ENCODE results near the gene TTC7B.

TTC7B gene

DNA sequence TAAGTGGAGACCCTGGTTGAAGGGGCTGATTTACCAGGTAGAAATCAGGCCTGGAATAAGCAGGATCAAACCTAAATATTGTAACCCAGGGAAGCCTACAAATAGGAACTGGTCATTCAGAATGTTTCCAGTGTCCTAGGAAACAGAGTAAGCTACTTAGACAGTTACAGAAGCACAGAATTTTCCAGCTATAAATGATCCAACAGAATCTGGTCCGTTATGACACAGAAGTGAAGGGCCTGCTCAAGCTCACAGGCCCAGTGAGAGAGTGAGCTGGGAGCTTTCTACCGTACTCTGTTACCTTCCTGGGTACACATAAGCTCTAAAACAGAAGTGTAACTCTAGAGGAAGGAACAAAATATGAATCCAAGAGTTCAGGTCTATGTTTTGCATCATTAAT, 119.1 kb downstream of the TTC7B start:
- H3K36me3 ChIP-seq = no peaks in the 10 kb centered on the region
- H3K9me3 ChIP-seq = no peaks in the 10 kb centered on the region
- no peaks in the 10 kb centered on the region for H3K27me3 ChIP-seq
- TF ChIP-seq, protein P1, sequence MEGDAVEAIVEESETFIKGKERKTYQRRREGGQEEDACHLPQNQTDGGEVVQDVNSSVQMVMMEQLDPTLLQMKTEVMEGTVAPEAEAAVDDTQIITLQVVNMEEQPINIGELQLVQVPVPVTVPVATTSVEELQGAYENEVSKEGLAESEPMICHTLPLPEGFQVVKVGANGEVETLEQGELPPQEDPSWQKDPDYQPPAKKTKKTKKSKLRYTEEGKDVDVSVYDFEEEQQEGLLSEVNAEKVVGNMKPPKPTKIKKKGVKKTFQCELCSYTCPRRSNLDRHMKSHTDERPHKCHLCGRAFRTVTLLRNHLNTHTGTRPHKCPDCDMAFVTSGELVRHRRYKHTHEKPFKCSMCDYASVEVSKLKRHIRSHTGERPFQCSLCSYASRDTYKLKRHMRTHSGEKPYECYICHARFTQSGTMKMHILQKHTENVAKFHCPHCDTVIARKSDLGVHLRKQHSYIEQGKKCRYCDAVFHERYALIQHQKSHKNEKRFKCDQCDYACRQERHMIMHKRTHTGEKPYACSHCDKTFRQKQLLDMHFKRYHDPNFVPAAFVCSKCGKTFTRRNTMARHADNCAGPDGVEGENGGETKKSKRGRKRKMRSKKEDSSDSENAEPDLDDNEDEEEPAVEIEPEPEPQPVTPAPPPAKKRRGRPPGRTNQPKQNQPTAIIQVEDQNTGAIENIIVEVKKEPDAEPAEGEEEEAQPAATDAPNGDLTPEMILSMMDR (IDR thresholded peaks at IDR 0.05; ENCODE audit: low read depth, low read length) = no peak
- H3K4me1 ChIP-seq = peaks cover 38% of the 10 kb centered on the region
- H3K4me3 ChIP-seq (ENCODE audit: low read depth, low read length) = no peak overlapping the region
- DNase-seq = no peak

- Histone ChIP-seq H3K36me3 (no peaks in the 10 kb centered on the region), H3K4me1 (peaks cover 38% of the 10 kb centered on the region), H3K27me3 (no peaks in the 10 kb centered on the region), H3K9me3 (no peaks in the 10 kb centered on the region), H3K4me3 (ENCODE audit: low read depth, low read length) (no peak overlapping the region)
- no peak for DNase-seq
- TF ChIP-seq, protein P1 (IDR thresholded peaks at IDR 0.05; ENCODE audit: low read depth, low read length) = no peak
Measured at GRCh38 chr14:90696720-90697119, 119.5 kb downstream of the TTC7B start.

DNA sequence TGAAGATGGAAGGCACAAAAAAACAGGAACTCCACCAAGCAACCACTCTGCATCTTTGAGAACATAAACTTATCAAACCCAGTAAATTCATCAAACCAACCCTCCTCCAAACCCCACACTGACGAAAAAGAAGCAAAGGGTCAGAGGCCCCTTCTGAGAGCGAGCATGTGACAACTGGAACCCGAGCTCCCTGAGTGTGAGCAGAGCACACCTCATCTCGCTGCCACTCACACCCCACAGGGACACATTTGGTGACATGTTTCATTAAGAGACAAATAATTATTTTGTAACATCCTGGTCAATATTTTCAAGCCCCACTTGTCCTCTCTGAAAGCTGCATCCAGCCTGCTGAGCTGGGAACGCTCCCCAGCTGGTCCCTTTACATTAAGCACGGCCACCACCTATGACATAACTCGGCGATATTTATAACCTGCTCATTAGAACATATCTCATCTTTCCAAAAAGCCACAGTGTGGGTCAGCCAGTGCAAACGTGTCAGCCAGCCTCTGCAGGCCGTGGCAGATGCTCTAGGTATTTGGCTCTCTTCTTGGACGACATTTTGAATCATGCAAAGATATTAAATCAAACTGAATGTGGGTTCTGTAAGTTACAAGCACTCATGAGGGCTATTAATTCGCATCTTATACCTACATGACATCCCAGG, 120.1 kb downstream of the TTC7B start:
- no peaks in the 10 kb centered on the region for H3K36me3 ChIP-seq
- no peaks in the 10 kb centered on the region for H3K27me3 ChIP-seq
- H3K9me3 ChIP-seq = no peaks in the 10 kb centered on the region
- H3K4me1 ChIP-seq = peaks cover 38% of the 10 kb centered on the region
- no peak for DNase-seq
- TF ChIP-seq, protein P1 (IDR thresholded peaks at IDR 0.05; ENCODE audit: low read depth, low read length) = no peak
- H3K4me3 ChIP-seq (ENCODE audit: low read depth, low read length) = no peak overlapping the region

DNA sequence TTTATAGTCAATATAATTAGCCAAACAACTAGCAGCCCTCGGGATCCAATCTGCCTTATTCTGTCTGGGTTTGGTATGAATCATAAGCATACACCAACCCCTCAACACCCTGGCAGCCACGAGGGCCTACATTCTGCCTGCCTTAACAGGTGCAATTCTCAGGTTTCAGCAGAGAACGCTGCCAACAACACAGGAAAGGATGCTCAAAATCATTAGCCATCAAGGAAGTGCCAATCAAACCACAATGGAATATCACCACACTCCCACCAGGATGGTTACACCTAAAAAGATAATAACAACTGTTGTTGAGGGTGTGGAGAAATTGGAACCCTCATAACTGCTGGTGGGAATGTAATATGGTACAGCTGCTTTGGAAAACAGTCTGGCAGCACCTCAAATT, 122.8 kb downstream of the TTC7B start:
- TF ChIP-seq, protein P1 (IDR thresholded peaks at IDR 0.05; ENCODE audit: low read depth, low read length) = no peak
- no peaks in the 10 kb centered on the region for H3K27me3 ChIP-seq
- H3K4me1 ChIP-seq = peaks cover 25% of the 10 kb centered on the region
- H3K9me3 ChIP-seq = no peaks in the 10 kb centered on the region
- H3K36me3 ChIP-seq = no peaks in the 10 kb centered on the region
- no peak for DNase-seq
- H3K4me3 ChIP-seq (ENCODE audit: low read depth, low read length) = no peak overlapping the region

DNA sequence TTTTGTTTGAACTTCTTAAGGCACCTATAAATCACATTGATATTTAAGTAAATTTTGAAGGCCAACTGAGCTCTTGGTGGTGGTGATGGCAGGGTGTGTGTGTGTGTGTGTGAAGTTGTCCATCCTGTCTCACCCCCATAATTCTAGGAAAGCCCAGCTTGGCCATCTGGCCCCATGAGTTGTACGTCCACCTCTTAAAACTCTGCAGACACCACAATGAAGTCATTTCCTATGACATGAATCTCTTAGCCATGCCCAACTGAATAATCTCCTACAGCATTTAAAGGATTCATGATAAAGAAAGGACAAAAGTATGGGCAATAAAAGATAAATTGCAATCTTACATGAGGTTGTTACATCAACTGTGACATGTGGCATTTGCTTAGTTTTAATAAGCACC, 123.4 kb downstream of the TTC7B start:
- no peak for DNase-seq

GRCh38 chr14:90692061-90692460, 124.2 kb downstream of the TTC7B start:
- H3K9me3 ChIP-seq = no peaks in the 10 kb centered on the region
- no peaks in the 10 kb centered on the region for H3K36me3 ChIP-seq
- no peaks in the 10 kb centered on the region for H3K27me3 ChIP-seq
- no peak for DNase-seq
- no peak overlapping the region for H3K4me3 ChIP-seq (ENCODE audit: low read depth, low read length)
- peaks cover 13% of the 10 kb centered on the region for H3K4me1 ChIP-seq
- TF ChIP-seq, protein P1 (IDR thresholded peaks at IDR 0.05; ENCODE audit: low read depth, low read length) = no peak

More for the DNA sequence above, 123.4 kb downstream of the TTC7B start:
- H3K36me3 ChIP-seq = no peaks in the 10 kb centered on the region
- H3K27me3 ChIP-seq = no peaks in the 10 kb centered on the region
- H3K9me3 ChIP-seq = no peaks in the 10 kb centered on the region
- TF ChIP-seq, protein P1 (IDR thresholded peaks at IDR 0.05; ENCODE audit: low read depth, low read length) = no peak
- no peak overlapping the region for H3K4me3 ChIP-seq (ENCODE audit: low read depth, low read length)
- H3K4me1 ChIP-seq = peaks cover 19% of the 10 kb centered on the region

Data from BE2C (cell line).